B cell (primary cell): ENCODE measurements around the gene CCNE1. TPM values are rescaled to one million over a fixed set of nuclear protein-coding genes. Genes with fewer than 3 reads are reported as not detected.

ENCODE experiments used
- ATAC-seq: fragments of 200-7000 bp; cut with Tn5 transposase; one replicate; pipeline ENCODE4 v1.10.0; 2021; ENCODE audit warnings: low read depth, mild to moderate bottlenecking, moderate number of reproducible peaks, moderate library complexity
- CTCF ChIA-PET: fragments of 350-600 bp; sonication (Branson Sonifier 250); formaldehyde crosslinking; loops from one replicate; lab custom pipeline; 2021; ENCODE audit warnings: antibody characterized with exemption, inconsistent platforms; lab: Charles Lee
- POLR2A ChIA-PET: fragments of 350-600 bp; sonication (Branson Sonifier 250); formaldehyde crosslinking; loops from one replicate; lab custom pipeline; 2021; ENCODE audit warnings: antibody characterized with exemption; lab: Charles Lee
- DNase-seq: peaks from one replicate; pipeline ENCODE4 v3.0.0; 2013
- H2AFZ ChIP-seq: 2 replicates; pipeline ENCODE4 v1.6.1; 2012; ENCODE audit warnings: mild to moderate bottlenecking, low read depth, low read length; ENCODE audit not compliant: insufficient read depth, poor library complexity, severe bottlenecking
- H3K27ac ChIP-seq, 2 donors: 1 replicate in 1 of 2; 2 replicates in 1 of 2; pipeline ENCODE4 v1.5.1; 2012 to 2013; ENCODE audit warnings: low read length in 2 of 2, mild to moderate bottlenecking in 2 of 2, moderate library complexity in 1 of 2
- H3K27me3 ChIP-seq, 4 experiments: fragments of 200-600 bp in 1 of 4; sonication (generic) in 1 of 4; replicated peaks in 1 of 4; 1 replicate in 2 of 4; 2 replicates in 2 of 4; pipeline versions ENCODE4 v1.6.1 to v1.7.0; 2013 to 2016; ENCODE audit warnings: low read length in 3 of 4, mild to moderate bottlenecking in 2 of 4, mixed read lengths in 1 of 4, moderate library complexity in 1 of 4; ENCODE audit not compliant: insufficient read depth in 4 of 4, control insufficient read depth in 3 of 4; ENCODE audit errors: control extremely low read depth in 1 of 4
- H3K36me3 ChIP-seq, 2 experiments: replicated peaks in 1 of 2; 1 replicate in 1 of 2; 2 replicates in 1 of 2; pipeline versions ENCODE4 v1.6.1 to v1.7.1; 2013; ENCODE audit warnings: low read length in 1 of 2; ENCODE audit not compliant: insufficient read depth in 2 of 2, control insufficient read depth in 1 of 2; ENCODE audit errors: control extremely low read depth in 1 of 2, extremely low read depth in 1 of 2
- H3K4me1 ChIP-seq, 2 donors: fragments of 200-600 bp in 1 of 2; sonication (generic) in 1 of 2; 1 replicate in 1 of 2; 2 replicates in 1 of 2; pipeline versions ENCODE4 v1.5.1 to v1.6.1; 2013 to 2017; ENCODE audit warnings: low read length in 2 of 2; ENCODE audit not compliant: control insufficient read depth in 2 of 2, insufficient read depth in 2 of 2
- H3K4me2 ChIP-seq: replicated peaks from 2 replicates; pipeline ENCODE3; 2012; ENCODE audit warnings: mild to moderate bottlenecking, low read depth, low read length; ENCODE audit not compliant: poor library complexity, severe bottlenecking
- H3K4me3 ChIP-seq, 5 experiments: fragments of 200-600 bp in 1 of 5; sonication (generic) in 1 of 5; 1 replicate in 3 of 5; 2 replicates in 2 of 5; pipeline versions ENCODE4 v1.5.1 to v1.7.0; 2011 to 2016; ENCODE audit warnings: low read length in 4 of 5, mild to moderate bottlenecking in 4 of 5, low read depth in 2 of 5, control low read depth in 1 of 5, moderate library complexity in 1 of 5; ENCODE audit not compliant: insufficient read depth in 1 of 5; ENCODE audit errors: control extremely low read depth in 1 of 5, extremely low read depth in 1 of 5
- H3K79me2 ChIP-seq: fragments of 200-600 bp; sonication (generic); one replicate; pipeline ENCODE4 v1.6.0; 2016; ENCODE audit warnings: low read length; ENCODE audit not compliant: control insufficient read depth, insufficient read depth
- H3K9ac ChIP-seq: fragments of 200-600 bp; sonication (generic); 2 replicates; pipeline ENCODE4 v1.6.1; 2017; ENCODE audit warnings: mild to moderate bottlenecking, low read length, moderate library complexity
- H3K9me3 ChIP-seq, 3 donors: one replicate each; pipeline versions ENCODE4 v1.6.1 to v1.7.1; 2013; ENCODE audit warnings: low read length in 2 of 3; ENCODE audit not compliant: control insufficient read depth in 2 of 3, insufficient read depth in 1 of 3; ENCODE audit errors: control extremely low read depth in 1 of 3
- H4K20me1 ChIP-seq: 2 replicates; pipeline ENCODE4 v1.6.0; 2012; ENCODE audit warnings: mild to moderate bottlenecking, low read length; ENCODE audit not compliant: insufficient read depth, control insufficient read depth, poor library complexity, severe bottlenecking
- H3K27ac Mint-ChIP-seq: one replicate; pipeline ENCODE4 v1.8.0; 2021; ENCODE audit warnings: mixed read lengths
- H3K27me3 Mint-ChIP-seq: one replicate; pipeline ENCODE4 v1.8.0; 2021; ENCODE audit warnings: mixed read lengths
- H3K4me1 Mint-ChIP-seq: one replicate; pipeline ENCODE4 v1.8.0; 2021; ENCODE audit warnings: mixed read lengths
- H3K4me3 Mint-ChIP-seq: one replicate; pipeline ENCODE4 v1.8.0; 2021; ENCODE audit warnings: mixed read lengths
- H3K9me3 Mint-ChIP-seq: one replicate; pipeline ENCODE4 v1.8.0; 2022; ENCODE audit warnings: mixed read lengths; ENCODE audit not compliant: insufficient read depth
- CTCF ChIP-seq: fragments of 200-600 bp; IDR thresholded peaks from one replicate; pipeline ENCODE4 v1.8.0; 2022; ENCODE audit warnings: antibody characterized with exemption, mild to moderate bottlenecking
- EZH2 ChIP-seq: IDR thresholded peaks from 2 replicates; pipeline ENCODE4 v1.6.1; 2012; ENCODE audit warnings: borderline replicate concordance, low read depth, mild to moderate bottlenecking, moderate library complexity, low read length; ENCODE audit not compliant: insufficient read depth, poor library complexity, severe bottlenecking
- WGBS: methylation state at CpG from one replicate; pipeline ENCODE4 v1.1.5; 2013; ENCODE audit warnings: missing lambda C conversion rate; ENCODE audit not compliant: insufficient coverage; 5-methylcytosine and 5-hydroxymethylcytosine counted together
- intact Hi-C: fragments of 100-400 bp; cut with micrococcal nuclease; formaldehyde crosslinking; loops from one replicate; pipeline ENCODE4 v1.10.0; 2022
- polyA plus RNA-seq: library from polyadenylated mRNA; depleted of rRNA; stranded (reverse); fragments of >200 nt; gene quantifications from 2 replicates; pipeline ENCODE4 v1.2.3, GENCODE V29; 2012
- total RNA-seq, 2 donors: library from RNA; stranded (reverse); fragments of 120-200 nt in 1 of 2; gene quantifications; 1 replicate in 1 of 2; 2 replicates in 1 of 2; pipeline versions ENCODE4 v1.2.3 to v1.2.4, GENCODE V29; 2013 to 2022

Gene CCNE1
- total and polyA plus RNA-seq, 2 donors (not counting 1 experiment from before 2014, with no cell fraction given), result 2.5 to 2.8 TPM

GRCh38 chr19:29817316-29817715 lies 5.5 kb downstream of the CCNE1 start:
- peaks cover 0 to 2% of the 10 kb centered on the region in 2 experiments for H3K36me3 ChIP-seq
- H3K9ac ChIP-seq, result no peak overlapping the region
- H3K4me3 ChIP-seq, result no peak overlapping the region
- H2AFZ ChIP-seq, result no peak overlapping the region
- H3K27me3 ChIP-seq, result peaks cover 0 to 8% (median 0%) of the 10 kb centered on the region in 4 experiments
- Mint-ChIP-seq H3K9me3 (no peaks in the 10 kb centered on the region), H3K27ac (no peak overlapping the region), H3K4me3 (no peak overlapping the region), H3K27me3 (no peaks in the 10 kb centered on the region), H3K4me1 (peaks cover 12% of the 10 kb centered on the region)
- intact Hi-C loops, result loop anchor here (10.0 kb wide), 1 partner anchor 153 kb away; the partner anchor contains the start of gene PLEKHF1
- POLR2A ChIA-PET, result interaction anchor here (0.6 kb wide), 1 partner anchor 23 kb away, joined by 3 read pairs; no protein-coding TSS in a partner anchor
- no peak for ATAC-seq
- no peak overlapping the region for H3K27ac ChIP-seq
- CTCF ChIA-PET, result no interaction called here
- no peaks in the 10 kb centered on the region for H3K79me2 ChIP-seq
- H3K4me2 ChIP-seq, result no peak overlapping the region
- no peaks in the 10 kb centered on the region for H4K20me1 ChIP-seq
- TF ChIP-seq EZH2, result no peak
- TF ChIP-seq CTCF, result no peak
- no peaks in the 10 kb centered on the region for H3K9me3 ChIP-seq
- H3K4me1 ChIP-seq, result peaks cover 4 to 19% of the 10 kb centered on the region in 2 donors
- WGBS, result no CpG with 5 or more reads among the region's 4 CpGs
- DNase-seq, result no peak

- intact Hi-C loops, result loop anchor here (10.0 kb wide), 1 partner anchor 154 kb away; the partner anchor contains the start of gene PLEKHF1
- no peak overlapping the region for H3K27ac ChIP-seq
- no peak overlapping the region for H3K4me3 ChIP-seq
- no peak for TF ChIP-seq EZH2
- no peak for TF ChIP-seq CTCF
- H3K79me2 ChIP-seq, result no peaks in the 10 kb centered on the region
- Mint-ChIP-seq H3K4me3 (no peak overlapping the region), H3K27me3 (no peaks in the 10 kb centered on the region), H3K9me3 (no peaks in the 10 kb centered on the region), H3K27ac (no peak overlapping the region), H3K4me1 (peaks cover 8% of the 10 kb centered on the region)
- peaks cover 4 to 12% of the 10 kb centered on the region in 2 donors for H3K4me1 ChIP-seq
- DNase-seq, result no peak
- no peaks in the 10 kb centered on the region for H3K9me3 ChIP-seq
- ChIA-PET CTCF (interaction anchor here (0.6 to 1.7 kb wide), 2 partner anchors 57 to 59 kb away, joined by 3 to 4 read pairs; no protein-coding TSS in a partner anchor), POLR2A (no interaction called here)
- 100% methylated on average over 1 of the region's 4 CpGs for WGBS
- ATAC-seq, result no peak
- no peak overlapping the region for H2AFZ ChIP-seq
- no peaks in the 10 kb centered on the region for H3K27me3 ChIP-seq
- H4K20me1 ChIP-seq, result no peaks in the 10 kb centered on the region
- H3K4me2 ChIP-seq, result no peak overlapping the region
- H3K36me3 ChIP-seq, result peaks cover 0 to 3% of the 10 kb centered on the region in 2 experiments
- no peak overlapping the region for H3K9ac ChIP-seq
Observed at GRCh38 chr19:29819300-29819699, 7.5 kb downstream of the CCNE1 start.
